Measurements from ENCODE around the gene C1orf232. TPM values are rescaled to one million over a fixed set of nuclear protein-coding genes. Genes with fewer than 3 reads are reported as not detected.

C1orf232 gene
- total and polyA plus RNA-seq, 9 of the 15 experiments (the other 6 are each of a cell fraction or from before 2014, with no cell fraction given), result not detected

DNA sequence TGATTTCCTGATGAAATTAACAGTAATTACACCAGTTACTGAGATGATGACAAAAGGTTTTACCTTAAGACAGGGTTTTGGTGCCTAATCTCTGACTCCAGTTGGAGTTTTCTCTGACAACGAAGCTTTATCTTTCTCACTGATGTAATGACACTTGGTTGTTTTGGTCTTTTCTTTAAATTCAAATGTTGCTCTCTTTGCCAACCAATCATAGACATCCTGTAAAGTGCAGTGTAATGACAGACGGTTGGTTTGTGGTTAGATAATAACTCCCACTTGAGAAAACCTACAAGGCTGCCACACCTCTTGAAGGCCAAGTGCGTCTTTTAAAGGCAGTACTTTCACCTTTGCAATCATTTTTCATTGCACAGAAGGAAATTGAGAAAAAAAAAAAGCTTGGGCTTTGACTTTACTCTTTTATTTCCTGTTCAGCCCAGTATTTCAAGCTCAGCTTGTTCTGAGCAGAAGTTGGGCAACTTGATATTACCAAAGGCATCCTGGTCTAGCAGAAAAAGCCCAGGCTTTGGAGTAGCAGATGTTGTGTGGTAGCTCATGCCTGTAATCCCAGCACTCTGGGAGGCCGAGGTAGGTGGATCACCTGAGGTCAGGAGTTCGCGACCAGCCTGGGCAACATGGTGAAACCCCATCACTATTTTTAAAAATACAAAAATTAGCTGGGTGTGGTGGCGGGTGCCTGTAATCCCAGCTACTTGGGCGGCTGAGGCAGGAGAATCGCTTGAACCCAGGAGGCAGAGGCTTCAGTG lies 42.3 kb downstream of the C1orf232 start (continued):
- TF ChIP-seq, protein P1, sequence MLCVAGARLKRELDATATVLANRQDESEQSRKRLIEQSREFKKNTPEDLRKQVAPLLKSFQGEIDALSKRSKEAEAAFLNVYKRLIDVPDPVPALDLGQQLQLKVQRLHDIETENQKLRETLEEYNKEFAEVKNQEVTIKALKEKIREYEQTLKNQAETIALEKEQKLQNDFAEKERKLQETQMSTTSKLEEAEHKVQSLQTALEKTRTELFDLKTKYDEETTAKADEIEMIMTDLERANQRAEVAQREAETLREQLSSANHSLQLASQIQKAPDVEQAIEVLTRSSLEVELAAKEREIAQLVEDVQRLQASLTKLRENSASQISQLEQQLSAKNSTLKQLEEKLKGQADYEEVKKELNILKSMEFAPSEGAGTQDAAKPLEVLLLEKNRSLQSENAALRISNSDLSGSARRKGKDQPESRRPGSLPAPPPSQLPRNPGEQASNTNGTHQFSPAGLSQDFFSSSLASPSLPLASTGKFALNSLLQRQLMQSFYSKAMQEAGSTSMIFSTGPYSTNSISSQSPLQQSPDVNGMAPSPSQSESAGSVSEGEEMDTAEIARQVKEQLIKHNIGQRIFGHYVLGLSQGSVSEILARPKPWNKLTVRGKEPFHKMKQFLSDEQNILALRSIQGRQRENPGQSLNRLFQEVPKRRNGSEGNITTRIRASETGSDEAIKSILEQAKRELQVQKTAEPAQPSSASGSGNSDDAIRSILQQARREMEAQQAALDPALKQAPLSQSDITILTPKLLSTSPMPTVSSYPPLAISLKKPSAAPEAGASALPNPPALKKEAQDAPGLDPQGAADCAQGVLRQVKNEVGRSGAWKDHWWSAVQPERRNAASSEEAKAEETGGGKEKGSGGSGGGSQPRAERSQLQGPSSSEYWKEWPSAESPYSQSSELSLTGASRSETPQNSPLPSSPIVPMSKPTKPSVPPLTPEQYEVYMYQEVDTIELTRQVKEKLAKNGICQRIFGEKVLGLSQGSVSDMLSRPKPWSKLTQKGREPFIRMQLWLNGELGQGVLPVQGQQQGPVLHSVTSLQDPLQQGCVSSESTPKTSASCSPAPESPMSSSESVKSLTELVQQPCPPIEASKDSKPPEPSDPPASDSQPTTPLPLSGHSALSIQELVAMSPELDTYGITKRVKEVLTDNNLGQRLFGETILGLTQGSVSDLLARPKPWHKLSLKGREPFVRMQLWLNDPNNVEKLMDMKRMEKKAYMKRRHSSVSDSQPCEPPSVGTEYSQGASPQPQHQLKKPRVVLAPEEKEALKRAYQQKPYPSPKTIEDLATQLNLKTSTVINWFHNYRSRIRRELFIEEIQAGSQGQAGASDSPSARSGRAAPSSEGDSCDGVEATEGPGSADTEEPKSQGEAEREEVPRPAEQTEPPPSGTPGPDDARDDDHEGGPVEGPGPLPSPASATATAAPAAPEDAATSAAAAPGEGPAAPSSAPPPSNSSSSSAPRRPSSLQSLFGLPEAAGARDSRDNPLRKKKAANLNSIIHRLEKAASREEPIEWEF (CRISPR knock-in tag; IDR thresholded peaks at IDR 0.05), result peak; percentile 50
- TF ChIP-seq CXXC5 (CRISPR knock-in tag; IDR thresholded peaks at IDR 0.05), result peak; percentile 98
- peak; percentile 98 for TF ChIP-seq DPF2 (IDR thresholded peaks at IDR 0.05)
- TF ChIP-seq DACH1 (IDR thresholded peaks at IDR 0.05; ENCODE audit: partially characterized antibody), result peak; percentile 70
- 0 out of 2 replicates have a peak, but pooled peaks have one; percentile 88 for TF ChIP-seq ZNF197 (CRISPR knock-in tag; IDR thresholded peaks at IDR 0.05; ENCODE audit: low read depth)
- TF ChIP-seq CCNT2 (IDR thresholded peaks at IDR 0.05; ENCODE audit: borderline replicate concordance, extremely low read depth, insufficient read length, low read depth, low read length), result peak; percentile 98
- TF ChIP-seq FOXK2 (conservative IDR thresholded peaks at IDR 0.05 in 1 of 2, IDR thresholded peaks at IDR 0.05 in 1 of 2; ENCODE audit: low read depth in 2 of 2), result peak; percentile 94 to 95
- TF ChIP-seq ZSCAN29 (IDR thresholded peaks at IDR 0.05), result peak; percentile 29; the same call in 1 of the 2 replicates
- peak; percentile 89 for TF ChIP-seq STAT5A (IDR thresholded peaks at IDR 0.05; ENCODE audit: borderline replicate concordance, low read length)
- TF ChIP-seq ZNF695 (CRISPR knock-in tag; IDR thresholded peaks at IDR 0.05), result peak; percentile 20; the same call in 1 of the 2 replicates
- no peak for TF ChIP-seq ZBTB8A (IDR thresholded peaks at IDR 0.05; ENCODE audit: partially characterized antibody)
- peak; percentile 88 for TF ChIP-seq POLR2B (IDR thresholded peaks at IDR 0.05; ENCODE audit: low read depth, partially characterized antibody)
- TF ChIP-seq ZNF212 (CRISPR knock-in tag; IDR thresholded peaks at IDR 0.05), result 0 out of 2 replicates have a peak, but pooled peaks have one; percentile 10
- peak; percentile 61; the same call in 1 of the 2 replicates for TF ChIP-seq ZNF354B (CRISPR knock-in tag; IDR thresholded peaks at IDR 0.05)
- 0 out of 2 replicates have a peak, but pooled peaks have one; percentile 61 for TF ChIP-seq ZNF165 (CRISPR knock-in tag; IDR thresholded peaks at IDR 0.05; ENCODE audit: borderline replicate concordance)
- TF ChIP-seq, protein P2, sequence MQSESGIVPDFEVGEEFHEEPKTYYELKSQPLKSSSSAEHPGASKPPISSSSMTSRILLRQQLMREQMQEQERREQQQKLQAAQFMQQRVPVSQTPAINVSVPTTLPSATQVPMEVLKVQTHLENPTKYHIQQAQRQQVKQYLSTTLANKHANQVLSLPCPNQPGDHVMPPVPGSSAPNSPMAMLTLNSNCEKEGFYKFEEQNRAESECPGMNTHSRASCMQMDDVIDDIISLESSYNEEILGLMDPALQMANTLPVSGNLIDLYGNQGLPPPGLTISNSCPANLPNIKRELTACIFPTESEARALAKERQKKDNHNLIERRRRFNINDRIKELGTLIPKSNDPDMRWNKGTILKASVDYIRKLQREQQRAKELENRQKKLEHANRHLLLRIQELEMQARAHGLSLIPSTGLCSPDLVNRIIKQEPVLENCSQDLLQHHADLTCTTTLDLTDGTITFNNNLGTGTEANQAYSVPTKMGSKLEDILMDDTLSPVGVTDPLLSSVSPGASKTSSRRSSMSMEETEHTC (IDR thresholded peaks at IDR 0.05), result no peak
- TF ChIP-seq, protein P3, sequence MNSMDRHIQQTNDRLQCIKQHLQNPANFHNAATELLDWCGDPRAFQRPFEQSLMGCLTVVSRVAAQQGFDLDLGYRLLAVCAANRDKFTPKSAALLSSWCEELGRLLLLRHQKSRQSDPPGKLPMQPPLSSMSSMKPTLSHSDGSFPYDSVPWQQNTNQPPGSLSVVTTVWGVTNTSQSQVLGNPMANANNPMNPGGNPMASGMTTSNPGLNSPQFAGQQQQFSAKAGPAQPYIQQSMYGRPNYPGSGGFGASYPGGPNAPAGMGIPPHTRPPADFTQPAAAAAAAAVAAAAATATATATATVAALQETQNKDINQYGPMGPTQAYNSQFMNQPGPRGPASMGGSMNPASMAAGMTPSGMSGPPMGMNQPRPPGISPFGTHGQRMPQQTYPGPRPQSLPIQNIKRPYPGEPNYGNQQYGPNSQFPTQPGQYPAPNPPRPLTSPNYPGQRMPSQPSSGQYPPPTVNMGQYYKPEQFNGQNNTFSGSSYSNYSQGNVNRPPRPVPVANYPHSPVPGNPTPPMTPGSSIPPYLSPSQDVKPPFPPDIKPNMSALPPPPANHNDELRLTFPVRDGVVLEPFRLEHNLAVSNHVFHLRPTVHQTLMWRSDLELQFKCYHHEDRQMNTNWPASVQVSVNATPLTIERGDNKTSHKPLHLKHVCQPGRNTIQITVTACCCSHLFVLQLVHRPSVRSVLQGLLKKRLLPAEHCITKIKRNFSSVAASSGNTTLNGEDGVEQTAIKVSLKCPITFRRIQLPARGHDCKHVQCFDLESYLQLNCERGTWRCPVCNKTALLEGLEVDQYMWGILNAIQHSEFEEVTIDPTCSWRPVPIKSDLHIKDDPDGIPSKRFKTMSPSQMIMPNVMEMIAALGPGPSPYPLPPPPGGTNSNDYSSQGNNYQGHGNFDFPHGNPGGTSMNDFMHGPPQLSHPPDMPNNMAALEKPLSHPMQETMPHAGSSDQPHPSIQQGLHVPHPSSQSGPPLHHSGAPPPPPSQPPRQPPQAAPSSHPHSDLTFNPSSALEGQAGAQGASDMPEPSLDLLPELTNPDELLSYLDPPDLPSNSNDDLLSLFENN (IDR thresholded peaks at IDR 0.05; ENCODE audit: low read depth in 2 of 2, low read length in 2 of 2), result peak in 1 of 2 experiments; percentile 95; a peak in 2 of 4 replicates
